Suppressor macrophage treated with lipopolysaccharide for 1 hour (primary cell): Measurements from ENCODE around the gene RGL2.
A peak's percentile ranks its signal among the peaks of the same experiment; 100 is the strongest.
"Not testable (repeated sequence)": the region's sequence is repeated elsewhere in the genome, so short reads cannot be mapped to it uniquely, and the experiment has no call there.

Experiments
- DNase-seq, 3 donors: peaks; one replicate each; pipeline ENCODE4 v3.0.0-alpha.2; 2020 to 2022

The RGL2 gene

GRCh38 chr6:33273129-33273923 lies 25.4 kb downstream of the RGL2 start:
- DNase-seq = no peak

- no peak for DNase-seq
Observed at GRCh38 chr6:33272275-33273128, 26.2 kb downstream of the RGL2 start.

- peak; percentile 96 to 99 (median 99) for DNase-seq
Observed at GRCh38 chr6:33271468-33272274, 27.1 kb downstream of the RGL2 start, which contains the start of the genes RPS18 and VPS52. Gene RPS18, plus strand, starts transcription at chr6:33272075. Its CDS starts 45 bp downstream, at chr6:33272120. Gene VPS52, minus strand, starts transcription at chr6:33271876. Its CDS starts 201 bp downstream, at chr6:33271675.

- DNase-seq = no peak
Observed at GRCh38 chr6:33271117-33271467, 27.6 kb downstream of the RGL2 start.

GRCh38 chr6:33264015-33264414 lies 34.7 kb downstream of the RGL2 start:
- DNase-seq = no peak

GRCh38 chr6:33262490-33262889 lies 36.3 kb downstream of the RGL2 start:
- not testable (repeated sequence) for DNase-seq

- no peak for DNase-seq
Observed at GRCh38 chr6:33259032-33259431, 39.7 kb downstream of the RGL2 start.

GRCh38 chr6:33254591-33254990 lies 44.2 kb downstream of the RGL2 start:
- DNase-seq = no peak

- peak; percentile 29 to 63 (median 57) for DNase-seq
Observed at GRCh38 chr6:33252759-33253158, 46.0 kb downstream of the RGL2 start.

- no peak for DNase-seq
Observed at GRCh38 chr6:33251395-33252012, 47.2 kb downstream of the RGL2 start.

GRCh38 chr6:33250731-33251130 lies 48.0 kb downstream of the RGL2 start:
- no peak for DNase-seq

GRCh38 chr6:33249732-33250630 lies 48.8 kb downstream of the RGL2 start:
- peak; percentile 35 to 67 (median 59) for DNase-seq

GRCh38 chr6:33248932-33249731 lies 49.6 kb downstream of the RGL2 start:
- peak; percentile 98 to 99 (median 99) for DNase-seq

- peak in 1 of 3 donors; percentile 42 for DNase-seq
Observed at GRCh38 chr6:33248643-33248931, 50.2 kb downstream of the RGL2 start.

- DNase-seq = peak; percentile 86 to 92 (median 92)
Observed at GRCh38 chr6:33247977-33248642, 50.6 kb downstream of the RGL2 start.

- peak; percentile 51 to 57 (median 56) for DNase-seq
Observed at GRCh38 chr6:33243476-33243875, 55.3 kb downstream of the RGL2 start.

- no peak for DNase-seq
Observed at GRCh38 chr6:33241968-33242367, 56.8 kb downstream of the RGL2 start.
